Measurements from ENCODE around the gene LRRC26. TPM values are rescaled to one million over a fixed set of nuclear protein-coding genes. Genes with fewer than 3 reads are reported as not detected.

The LRRC26 gene
- polyA plus RNA-seq, 1 experiment = not detected

GRCh38 chr9:137202966-137203365 is 33.1 kb upstream of the LRRC26 start:
- POLR2A ChIA-PET = no interaction called here
- DNase-seq (ENCODE audit: low read depth) = no peak
- Histone ChIP-seq H3K4me3 (ENCODE audit: low read depth, low read length) (no peak overlapping the region), H3K27me3 (ENCODE audit: control insufficient read depth, insufficient read depth, low read length) (no peaks in the 10 kb centered on the region), H3K36me3 (ENCODE audit: control insufficient read depth, insufficient read depth, low read length) (no peaks in the 10 kb centered on the region)
- no peak for TF ChIP-seq CTCF (IDR thresholded peaks at IDR 0.05; ENCODE audit: insufficient read depth, low read depth, low read length)
- CTCF ChIA-PET = interaction anchor here (1.5 kb wide), 1 partner anchor 24 kb away, joined by 3 read pairs; no protein-coding TSS in a partner anchor

DNA sequence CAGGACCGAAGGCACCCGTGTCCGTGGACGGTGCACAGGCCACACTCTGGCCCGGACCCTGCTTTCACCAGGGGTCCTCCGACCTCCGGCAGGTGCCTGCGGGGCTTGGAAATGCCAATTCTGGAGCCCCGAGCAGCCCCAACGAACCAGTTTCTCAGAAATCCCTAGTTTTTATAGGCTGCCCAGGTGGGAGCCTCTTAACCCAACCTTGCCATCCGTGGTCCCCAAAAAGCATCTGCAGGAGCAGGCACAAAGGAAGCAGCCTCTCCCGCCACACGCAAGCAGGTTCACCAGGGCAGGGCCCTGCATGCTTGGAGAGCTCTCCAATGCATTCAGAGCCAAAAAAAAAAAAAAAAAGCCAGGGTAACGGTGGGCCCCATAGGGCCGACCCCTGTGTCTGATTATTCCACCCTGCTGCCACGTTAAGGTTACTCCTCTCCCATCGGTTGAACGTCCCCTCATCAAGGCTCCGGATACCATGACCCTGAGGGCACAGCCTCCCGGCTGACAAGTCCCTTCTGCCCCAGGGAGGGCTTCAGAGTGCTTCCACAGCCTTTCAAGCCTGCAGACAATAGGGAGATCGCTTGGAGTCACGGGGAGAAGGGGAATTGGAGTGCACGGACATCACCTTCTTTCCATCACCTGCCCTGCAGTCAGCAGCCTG is 31.5 kb upstream of the LRRC26 start:
- DNase-seq (ENCODE audit: low read depth) = no peak
- no peak for TF ChIP-seq CTCF (IDR thresholded peaks at IDR 0.05; ENCODE audit: insufficient read depth, low read depth, low read length)
- CTCF ChIA-PET = interaction anchor here (0.7 to 1.0 kb wide), 2 partner anchors 26 to 155 kb away, joined by 3 to 4 read pairs; partner anchors contain the start of gene RNF224
- H3K27me3 ChIP-seq (ENCODE audit: control insufficient read depth, insufficient read depth, low read length) = no peaks in the 10 kb centered on the region
- peak overlapping the region; percentile 61 for H3K4me3 ChIP-seq (ENCODE audit: low read depth, low read length)
- no peaks in the 10 kb centered on the region for H3K36me3 ChIP-seq (ENCODE audit: control insufficient read depth, insufficient read depth, low read length)
- POLR2A ChIA-PET = interaction anchor here (0.6 to 0.7 kb wide), 2 partner anchors 22 to 92 kb away, joined by 4 to 7 read pairs; no protein-coding TSS in a partner anchor

DNA sequence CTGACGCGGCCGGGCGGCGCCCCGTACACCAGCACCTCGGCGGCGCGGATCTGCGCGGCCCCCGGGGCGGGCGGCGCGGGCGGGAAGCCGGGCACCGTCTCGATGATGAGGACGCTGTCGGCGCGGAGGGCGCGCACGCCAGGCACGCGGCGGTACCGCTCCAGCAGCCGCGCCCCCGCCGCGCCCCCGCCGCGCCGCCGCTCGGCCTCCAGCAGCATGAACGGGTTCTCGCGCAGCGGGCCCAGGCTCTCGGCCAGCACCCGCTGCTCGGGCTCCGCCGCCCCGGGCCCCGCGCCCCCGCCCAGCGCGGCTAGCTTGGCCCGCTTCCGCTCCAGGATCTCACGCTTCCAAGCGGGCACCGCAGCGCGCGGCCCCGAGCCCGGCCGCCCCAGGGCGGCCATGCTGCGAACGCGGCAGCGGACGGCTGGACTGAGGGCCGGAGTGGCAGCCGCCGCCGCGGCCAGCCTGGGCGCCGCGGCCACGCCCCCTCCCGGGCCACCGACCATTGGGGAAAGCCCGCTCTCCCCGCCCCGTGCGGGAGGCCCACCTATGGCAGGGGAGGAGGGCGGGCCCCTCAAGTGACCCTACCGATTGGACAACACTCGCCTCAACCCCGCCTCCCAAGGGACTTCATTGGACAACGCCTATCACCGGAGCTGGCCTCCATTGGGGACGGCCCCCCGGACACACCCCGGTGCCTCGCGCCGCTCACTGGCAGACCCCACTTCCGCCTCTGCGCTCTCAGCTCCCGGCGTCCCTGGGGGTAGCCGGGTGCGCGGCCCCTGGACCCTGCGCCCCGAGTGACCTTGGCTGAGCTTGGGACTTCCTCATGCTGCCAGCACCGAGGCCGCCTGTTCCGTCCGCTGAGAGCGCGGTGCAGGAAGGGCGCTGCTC is 30.7 kb upstream of the LRRC26 start, which contains the start of gene TPRN:
TPRN (minus strand) TSS at position 431 of the 894 bp plus-strand sequence; CDS start at position 401, 30 bp downstream.
- peak; percentile 89 for DNase-seq (ENCODE audit: low read depth)
- no peak for TF ChIP-seq CTCF (IDR thresholded peaks at IDR 0.05; ENCODE audit: insufficient read depth, low read depth, low read length)
- Histone ChIP-seq H3K27me3 (ENCODE audit: control insufficient read depth, insufficient read depth, low read length) (no peaks in the 10 kb centered on the region), H3K4me3 (ENCODE audit: low read depth, low read length) (peak within 1 kb of the TSS; percentile 61), H3K36me3 (ENCODE audit: control insufficient read depth, insufficient read depth, low read length) (no peaks in the 10 kb centered on the region; the same call in 1 of the 2 replicates)
- ChIA-PET POLR2A (interaction anchor here (0.7 kb wide), 1 partner anchor 93 kb away, joined by 4 read pairs; no protein-coding TSS in a partner anchor), CTCF (interaction anchor here (0.7 to 1.0 kb wide), 2 partner anchors 27 to 154 kb away, joined by 3 to 4 read pairs; partner anchors contain the start of gene RNF224)

DNA sequence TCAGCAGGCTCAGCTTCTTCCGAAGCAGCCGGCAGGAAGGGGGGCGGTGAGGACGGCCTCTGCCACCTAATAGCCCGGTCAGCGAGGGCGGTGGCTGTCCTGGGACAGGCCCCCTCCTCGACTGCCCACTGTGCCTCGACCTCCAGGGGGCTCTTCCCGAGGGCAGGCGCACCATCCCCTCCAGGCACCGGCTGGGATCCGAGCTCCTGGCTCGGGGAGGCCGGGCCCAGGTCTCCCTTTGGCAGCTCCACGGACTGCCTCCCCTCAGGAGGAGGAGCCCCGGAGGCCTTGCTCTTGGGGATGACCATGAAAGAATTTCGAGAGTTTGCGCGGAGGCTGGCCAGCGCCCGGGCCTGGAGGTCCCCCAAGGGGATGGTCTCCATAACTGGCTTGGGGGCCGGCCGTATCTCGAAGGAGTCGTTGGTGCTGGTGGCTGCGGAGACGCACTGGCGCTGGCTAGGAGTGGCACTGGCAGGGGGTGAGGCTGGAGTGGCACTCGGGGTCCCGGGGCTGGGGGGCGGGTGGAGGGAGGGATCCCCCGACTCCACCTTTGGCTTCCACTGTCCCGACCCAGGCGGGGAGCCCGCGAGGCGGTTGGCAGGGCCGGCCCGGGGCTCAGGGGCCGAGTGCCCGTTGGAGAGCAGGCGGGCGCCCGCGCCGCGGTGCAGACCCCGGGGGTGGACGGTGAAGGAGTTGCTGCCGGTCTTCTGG is 29.7 kb upstream of the LRRC26 start:
- H3K36me3 ChIP-seq (ENCODE audit: control insufficient read depth, insufficient read depth, low read length) = no peaks in the 10 kb centered on the region; the same call in 1 of the 2 replicates
- no peak for TF ChIP-seq CTCF (IDR thresholded peaks at IDR 0.05; ENCODE audit: insufficient read depth, low read depth, low read length)
- no peak for DNase-seq (ENCODE audit: low read depth)
- H3K4me3 ChIP-seq (ENCODE audit: low read depth, low read length) = peak overlapping the region; percentile 52
- CTCF ChIA-PET = interaction anchor here (0.8 to 1.0 kb wide), 2 partner anchors 11 to 22 kb away, joined by 3 read pairs; no protein-coding TSS in a partner anchor
- no peaks in the 10 kb centered on the region for H3K27me3 ChIP-seq (ENCODE audit: control insufficient read depth, insufficient read depth, low read length)
- POLR2A ChIA-PET = interaction anchor here (1.0 kb wide), 1 partner anchor 10 kb away, joined by 3 read pairs; no protein-coding TSS in a partner anchor
